HEK293T (cell line): ENCODE results near the gene CABP4.

Experiments used
- CTCF ChIA-PET: fragments of 350-600 bp; formaldehyde crosslinking; extraction: SDS; loops from one replicate; lab custom pipeline; 2021; ENCODE audit warnings: antibody characterized with exemption, inconsistent platforms; lab: Yijun Ruan, JAX
- POLR2A ChIA-PET: fragments of 350-600 bp; formaldehyde crosslinking; extraction: SDS; loops from one replicate; lab custom pipeline; 2020; ENCODE audit warnings: antibody characterized with exemption, inconsistent platforms; lab: Yijun Ruan, JAX
- DNase-seq: peaks from one replicate; pipeline ENCODE4 v3.0.0; 2012; ENCODE audit warnings: mixed read lengths; ENCODE audit errors: extremely low spot score
- ARNT ChIP-seq: fragments of 450-650 bp; IDR thresholded peaks from 2 replicates; pipeline ENCODE4 v1.6.1; 2017; ENCODE audit warnings: mild to moderate bottlenecking
- BHLHE40 ChIP-seq: fragments of 450-650 bp; IDR thresholded peaks from 2 replicates; pipeline ENCODE4 v1.6.1; 2016; ENCODE audit warnings: mild to moderate bottlenecking, moderate library complexity, borderline replicate concordance
- CTBP1 ChIP-seq: fragments of 450-650 bp; IDR thresholded peaks from 2 replicates; pipeline ENCODE4 v1.6.1; 2016; ENCODE audit warnings: borderline replicate concordance
- ELF4 ChIP-seq: fragments of 450-650 bp; IDR thresholded peaks from 2 replicates; pipeline ENCODE4 v1.6.1; 2017; ENCODE audit warnings: antibody characterized with exemption
- FOXA1 ChIP-seq: fragments of 450-650 bp; IDR thresholded peaks from 2 replicates; pipeline ENCODE4 v1.6.1; 2016; ENCODE audit warnings: mild to moderate bottlenecking
- FOXK2 ChIP-seq: fragments of 450-650 bp; IDR thresholded peaks from 2 replicates; pipeline ENCODE4 v1.6.1; 2016; ENCODE audit warnings: mild to moderate bottlenecking
- FOXM1 ChIP-seq: fragments of 450-650 bp; IDR thresholded peaks from 2 replicates; pipeline ENCODE4 v1.6.1; 2017; ENCODE audit warnings: mild to moderate bottlenecking, borderline replicate concordance
- HDGF ChIP-seq: fragments of 450-650 bp; IDR thresholded peaks from 2 replicates; pipeline ENCODE4 v1.6.1; 2017; ENCODE audit warnings: antibody characterized with exemption, borderline replicate concordance
- L3MBTL2 ChIP-seq: fragments of 450-650 bp; conservative IDR thresholded peaks from 2 replicates; pipeline ENCODE4 v1.6.1; 2016; ENCODE audit warnings: mild to moderate bottlenecking
- LEF1 ChIP-seq: fragments of 450-650 bp; IDR thresholded peaks from 2 replicates; pipeline ENCODE4 v1.6.1; 2017; ENCODE audit warnings: mild to moderate bottlenecking, borderline replicate concordance
- NFRKB ChIP-seq: fragments of 450-650 bp; IDR thresholded peaks from 2 replicates; pipeline ENCODE4 v1.6.1; 2016; ENCODE audit warnings: mild to moderate bottlenecking, moderate library complexity
- SP1 ChIP-seq: fragments of 450-650 bp; IDR thresholded peaks from 2 replicates; pipeline ENCODE4 v1.6.1; 2017
- SUZ12 ChIP-seq: fragments of 450-650 bp; IDR thresholded peaks from 2 replicates; pipeline ENCODE4 v1.6.1; 2016; ENCODE audit warnings: mild to moderate bottlenecking
- TARDBP ChIP-seq: fragments of 450-650 bp; IDR thresholded peaks from 2 replicates; pipeline ENCODE4 v1.6.1; 2016
- ZNF384 ChIP-seq: fragments of 450-650 bp; IDR thresholded peaks from 2 replicates; pipeline ENCODE4 v1.6.1; 2016
- TF ChIP-seq, protein P1 (sequence below): fragments of 450-650 bp; IDR thresholded peaks from 2 replicates; pipeline ENCODE4 v1.6.1; 2016

The CABP4 gene

DNA sequence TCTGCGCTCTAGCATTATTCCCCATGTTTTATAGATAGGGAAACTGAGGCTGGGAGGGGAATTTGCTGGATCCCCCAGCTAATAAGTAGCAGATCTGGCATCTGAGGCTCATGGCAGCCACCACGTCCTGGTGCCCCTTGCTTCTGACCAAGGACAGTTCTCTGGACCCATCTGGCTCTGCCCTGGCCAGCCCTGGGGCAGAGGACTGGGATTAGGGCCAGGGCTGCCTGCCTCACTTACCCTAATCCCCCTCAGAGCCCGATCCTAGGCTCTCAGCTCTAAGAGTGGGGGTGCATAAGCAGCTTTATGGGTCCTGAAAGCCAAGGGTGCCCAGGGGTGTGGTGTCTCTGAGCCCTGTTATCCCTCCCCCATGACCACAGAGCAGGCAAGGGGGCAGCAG is at the start of gene CABP4:
TSS of gene CABP4 (plus strand) at position 301 of the 400 bp plus-strand sequence. CDS start at position 371, 70 bp downstream.
- TF ChIP-seq LEF1 (no peak), BHLHE40 (no peak), TARDBP (no peak), CTBP1 (no peak), NFRKB (no peak), HDGF (no peak), L3MBTL2 (no peak), ZNF384 (no peak), FOXM1 (no peak), ELF4 (no peak), SP1 (no peak), SUZ12 (no peak), FOXK2 (no peak)
- TF ChIP-seq, protein P1, sequence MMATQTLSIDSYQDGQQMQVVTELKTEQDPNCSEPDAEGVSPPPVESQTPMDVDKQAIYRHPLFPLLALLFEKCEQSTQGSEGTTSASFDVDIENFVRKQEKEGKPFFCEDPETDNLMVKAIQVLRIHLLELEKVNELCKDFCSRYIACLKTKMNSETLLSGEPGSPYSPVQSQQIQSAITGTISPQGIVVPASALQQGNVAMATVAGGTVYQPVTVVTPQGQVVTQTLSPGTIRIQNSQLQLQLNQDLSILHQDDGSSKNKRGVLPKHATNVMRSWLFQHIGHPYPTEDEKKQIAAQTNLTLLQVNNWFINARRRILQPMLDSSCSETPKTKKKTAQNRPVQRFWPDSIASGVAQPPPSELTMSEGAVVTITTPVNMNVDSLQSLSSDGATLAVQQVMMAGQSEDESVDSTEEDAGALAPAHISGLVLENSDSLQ, result no peak
- CTCF ChIA-PET, result no interaction called here
- POLR2A ChIA-PET, result interaction anchor here (2.0 kb wide), 1 partner anchor 13 kb away, joined by 5 read pairs; no protein-coding TSS in a partner anchor
- no peak for DNase-seq

DNA sequence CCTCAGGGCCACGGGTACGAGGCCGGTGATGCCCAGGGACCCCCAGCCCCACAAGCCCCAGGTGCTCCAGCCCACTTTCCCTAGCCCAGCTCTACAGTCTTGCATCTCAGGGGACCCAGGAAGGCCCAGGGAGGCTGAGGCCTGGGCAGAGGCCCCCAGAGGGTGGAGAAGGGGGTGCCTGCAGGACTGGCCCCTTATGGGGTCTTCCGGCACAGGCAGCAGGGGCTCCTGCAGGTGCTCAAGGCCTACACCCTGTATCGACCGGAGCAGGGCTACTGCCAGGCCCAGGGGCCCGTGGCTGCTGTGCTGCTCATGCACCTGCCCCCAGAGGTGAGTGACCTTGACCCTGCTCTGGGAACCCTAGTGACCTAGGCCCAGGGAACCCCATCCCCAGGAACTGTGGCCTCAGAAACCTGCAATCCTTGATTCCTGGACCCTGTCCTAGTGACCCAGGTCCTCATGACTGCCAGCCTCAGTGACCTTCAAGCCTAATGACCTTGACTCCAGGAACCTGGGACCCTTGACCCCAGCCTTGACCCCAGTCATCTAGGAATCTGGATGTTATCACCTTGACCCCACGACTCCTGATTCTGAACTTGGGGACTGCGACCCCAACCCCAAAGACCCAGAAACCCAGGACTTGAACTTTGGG is 49.3 kb upstream of the CABP4 start:
- TF ChIP-seq BHLHE40, result no peak
- no peak for TF ChIP-seq LEF1
- no peak for TF ChIP-seq ELF4
- TF ChIP-seq L3MBTL2, result no peak
- no peak for TF ChIP-seq CTBP1
- no peak for TF ChIP-seq SP1
- TF ChIP-seq HDGF, result no peak
- TF ChIP-seq, protein P1, result no peak
- no peak for TF ChIP-seq ZNF384
- TF ChIP-seq TARDBP, result no peak
- TF ChIP-seq FOXM1, result no peak
- no peak for TF ChIP-seq ARNT
- TF ChIP-seq SUZ12, result no peak
- TF ChIP-seq NFRKB, result no peak
- TF ChIP-seq FOXK2, result no peak
- no peak for TF ChIP-seq FOXA1
- no peak for DNase-seq
- ChIA-PET CTCF (no interaction called here), POLR2A (no interaction called here)

DNA sequence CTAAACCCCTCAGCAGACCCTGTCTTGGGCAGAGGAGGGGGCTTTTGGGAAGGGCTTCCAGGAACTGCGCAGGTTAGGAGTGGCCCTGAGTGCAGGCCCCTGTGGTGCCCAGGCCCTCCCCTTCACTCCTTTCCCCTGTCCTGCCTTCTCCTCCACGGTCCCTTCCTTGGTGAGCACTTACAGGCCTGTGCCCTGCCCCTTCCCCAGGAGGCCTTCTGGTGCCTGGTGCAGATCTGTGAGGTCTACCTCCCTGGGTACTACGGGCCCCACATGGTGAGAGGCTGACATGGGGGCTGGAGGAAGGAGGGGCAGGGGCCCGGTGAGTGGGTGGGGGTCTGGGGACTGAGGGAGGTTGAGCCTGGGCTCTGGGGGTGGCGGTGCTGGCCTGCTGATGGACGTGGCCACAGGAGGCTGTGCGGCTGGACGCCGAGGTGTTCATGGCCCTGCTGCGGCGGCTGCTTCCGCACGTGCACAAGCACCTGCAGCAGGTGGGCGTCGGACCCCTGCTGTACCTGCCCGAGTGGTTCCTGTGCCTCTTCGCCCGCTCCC is 48.7 kb upstream of the CABP4 start:
- no peak for DNase-seq
- ChIA-PET CTCF (interaction anchor here (1.0 kb wide), 1 partner anchor 62 kb away, joined by 3 read pairs; the partner anchor contains the start of gene TMEM134), POLR2A (interaction anchor here (1.6 kb wide), 1 partner anchor 15 kb away, joined by 7 read pairs; the partner anchor contains the start of gene RAD9A)
- TF ChIP-seq LEF1, result no peak
- no peak for TF ChIP-seq HDGF
- TF ChIP-seq FOXM1, result no peak
- no peak for TF ChIP-seq L3MBTL2
- no peak for TF ChIP-seq NFRKB
- no peak for TF ChIP-seq SUZ12
- TF ChIP-seq CTBP1, result no peak
- TF ChIP-seq ZNF384, result no peak
- TF ChIP-seq FOXA1, result no peak
- no peak for TF ChIP-seq TARDBP
- no peak for TF ChIP-seq FOXK2
- TF ChIP-seq, protein P1, result no peak

DNA sequence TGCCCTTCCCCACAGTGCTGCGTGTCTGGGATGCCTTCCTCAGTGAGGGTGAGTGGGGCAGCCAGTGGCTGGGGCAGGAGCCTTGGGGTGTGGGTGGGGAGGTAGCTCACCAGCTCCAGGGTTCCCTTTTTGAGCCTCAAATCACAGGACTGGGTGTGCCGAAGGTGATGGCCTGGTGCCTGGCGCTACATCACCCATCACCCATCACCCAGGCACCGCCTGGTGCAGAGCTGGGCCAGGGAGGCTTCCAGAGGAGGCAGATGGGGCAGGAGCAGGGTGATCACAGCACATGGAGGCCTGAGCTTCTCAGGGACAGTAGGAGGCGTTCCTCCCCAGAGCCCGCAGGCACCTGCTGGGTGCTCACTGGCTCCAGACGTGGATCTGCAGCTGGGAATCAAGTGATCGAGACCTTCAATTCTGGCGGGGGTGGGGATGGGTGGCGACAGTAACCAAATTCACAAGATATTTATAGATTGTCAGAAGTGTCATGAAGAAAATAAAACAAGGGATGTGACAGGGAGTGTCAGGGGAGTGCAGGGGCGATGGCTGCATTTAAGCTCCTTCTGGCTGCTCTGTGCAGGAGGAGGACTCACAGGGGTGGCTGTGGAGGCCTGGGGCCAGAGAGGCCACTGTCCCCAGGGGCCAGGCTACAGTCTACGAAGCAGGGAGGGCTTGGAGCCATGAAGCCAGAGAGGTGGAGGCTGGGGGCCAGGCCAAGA is 48.0 kb upstream of the CABP4 start:
- ChIA-PET CTCF (interaction anchor here (1.0 to 1.2 kb wide), 2 partner anchors 14 to 61 kb away, joined by 3 to 4 read pairs; partner anchors contain the start of gene TMEM134), POLR2A (interaction anchor here (1.6 to 1.9 kb wide), 2 partner anchors 13 to 16 kb away, joined by 6 to 7 read pairs; partner anchors contain the start of gene RAD9A)
- no peak for DNase-seq
- TF ChIP-seq FOXA1 (no peak), L3MBTL2 (no peak)

DNA sequence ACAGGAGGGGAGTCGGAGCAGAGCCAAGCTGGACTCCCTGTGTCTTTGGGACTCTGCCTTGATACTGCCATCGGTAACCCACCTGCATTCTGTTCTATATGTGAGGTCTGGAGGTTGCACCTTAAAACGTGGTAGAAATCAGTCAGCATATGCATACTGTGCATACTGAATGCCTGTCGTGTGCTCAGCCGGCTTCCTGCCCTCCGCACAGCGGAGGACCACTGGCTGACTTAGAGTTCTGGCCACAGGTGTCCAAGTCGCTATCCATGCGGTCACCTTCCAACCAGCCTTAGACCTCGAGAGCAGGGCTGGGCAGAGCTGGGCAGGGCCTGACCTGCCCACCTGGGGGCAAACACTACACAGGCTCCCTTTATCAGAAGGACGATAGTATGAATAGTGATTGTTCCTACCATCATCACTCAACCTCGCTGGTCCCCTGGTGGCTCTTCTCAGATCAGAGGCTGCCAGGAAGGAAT is 47.4 kb upstream of the CABP4 start:
- ChIA-PET POLR2A (interaction anchor here (1.6 to 1.9 kb wide), 2 partner anchors 12 to 16 kb away, joined by 6 to 7 read pairs; partner anchors contain the start of gene RAD9A), CTCF (interaction anchor here (1.0 to 1.2 kb wide), 2 partner anchors 13 to 61 kb away, joined by 3 to 4 read pairs; partner anchors contain the start of gene TMEM134)
- TF ChIP-seq BHLHE40 (no peak), HDGF (no peak), FOXA1 (no peak), CTBP1 (no peak), FOXM1 (no peak)

More for the DNA sequence above, 47.4 kb upstream of the CABP4 start:
- DNase-seq, result no peak
